Erythroblast (primary cell): ENCODE measurements around the gene HIGD1A.

Source experiments
- GATA1 ChIP-seq: IDR thresholded peaks from 2 replicates; pipeline ENCODE4 v1.6.1; 2011; ENCODE audit warnings: low read depth, mild to moderate bottlenecking, control low read depth, low read length, moderate library complexity
- POLR2A ChIP-seq: IDR thresholded peaks from 2 replicates; pipeline ENCODE4 v1.6.1; 2011; ENCODE audit warnings: mild to moderate bottlenecking, low read length

- TF ChIP-seq POLR2A, result no peak
- TF ChIP-seq GATA1, result no peak
Measured at GRCh38 chr3:42844815-42845214, 40.5 kb upstream of the HIGD1A start.
